Psoas muscle (tissue), 8 donors: ENCODE results near the gene MET. TPM values are rescaled to one million over a fixed set of nuclear protein-coding genes. Genes with fewer than 3 reads are reported as not detected.

Experiments
- ATAC-seq, 4 donors: fragments of 200-7000 bp; cut with Tn5 transposase; one replicate each; pipeline ENCODE4 v1.9.1; 2020; ENCODE audit warnings: moderate library complexity in 3 of 4, mild to moderate bottlenecking in 2 of 4
- DNase-seq, 2 donors: peaks; one replicate each; pipeline ENCODE4 v3.0.0-alpha.2; 2020
- H3K27ac ChIP-seq: fragments of 200-600 bp; one replicate; pipeline ENCODE4 v1.8.0; 2022
- H3K27me3 ChIP-seq, 3 donors: fragments of 200-600 bp in 1 of 3; one replicate each; pipeline versions ENCODE4 v1.6.1 to v1.8.0; 2013 to 2022; ENCODE audit warnings: low read length in 2 of 3, mild to moderate bottlenecking in 2 of 3, moderate library complexity in 1 of 3; ENCODE audit not compliant: insufficient read depth in 3 of 3
- H3K36me3 ChIP-seq, 2 donors: fragments of 200-600 bp in 1 of 2; one replicate each; pipeline versions ENCODE4 v1.6.1 to v1.8.0; 2013 to 2022; ENCODE audit warnings: low read depth in 1 of 2, mild to moderate bottlenecking in 1 of 2, moderate library complexity in 1 of 2; ENCODE audit not compliant: insufficient read depth in 1 of 2
- H3K4me1 ChIP-seq: fragments of 200-600 bp; one replicate; pipeline ENCODE4 v1.8.0; 2022
- H3K4me3 ChIP-seq: fragments of 200-600 bp; one replicate; pipeline ENCODE4 v1.8.0; 2022; ENCODE audit warnings: mild to moderate bottlenecking
- H3K9me3 ChIP-seq: fragments of 200-600 bp; one replicate; pipeline ENCODE4 v1.8.0; 2022
- CTCF ChIP-seq: fragments of 200-600 bp; IDR thresholded peaks from one replicate; pipeline ENCODE4 v1.8.0; 2022; ENCODE audit warnings: antibody characterized with exemption
- WGBS, 3 donors: extraction: QIAGEN DNeasy Blood & Tissue Kit; methylation state at CpG; one replicate each; pipeline versions ENCODE4 v1.1.6 to v1.1.7; 2013; 5-methylcytosine and 5-hydroxymethylcytosine counted together
- intact Hi-C, 2 donors: fragments of 100-400 bp; cut with DNase I; formaldehyde crosslinking; loops; one replicate each; pipeline versions ENCODE4 v1.11.0 to v1.14.2; 2022
- polyA plus RNA-seq, 3 donors: library from polyadenylated mRNA; stranded (reverse); fragments of 200-250 nt; gene quantifications; one replicate each; pipeline ENCODE4 v1.2.3, GENCODE V29; 2013
- total RNA-seq, 4 donors: library from RNA; stranded (reverse); fragmentation: NEBNext Ultra II Directional in 2 of 4; extraction: Animal tissue kit (Norgen Biotek cat#: 25700) in 2 of 4; gene quantifications; one replicate each; pipeline versions ENCODE4 v1.2.1 to v1.2.4, GENCODE V29; 2021 to 2023
- donor health status: healthy with polysubstance abuse.
- donor health status: DM: no; HTN: no; CAD: no; lungs with moderate emphysema.
- donor health status: Bipolar disorder and iron deficiency.
- donor health status: healthy.
- donor health status: DM: yes; HTN: yes; CAD: no.
- donor health status: DM: no; HTN: no; CAD: no.
- donor health status: DM: no; HTN: no; CAD: no.
- donor health status: DM: yes; HTN: yes; CAD: no.

Gene MET
- total and polyA plus RNA-seq, 7 donors: 5.9 to 84.1 (median 23.2) TPM

- H3K4me1 ChIP-seq: peaks cover 64% of the 10 kb centered on the region
- peaks cover 10 to 59% of the 10 kb centered on the region in 2 donors for H3K36me3 ChIP-seq
- DNase-seq: no peak
- ATAC-seq: no peak
- no peaks in the 10 kb centered on the region for H3K9me3 ChIP-seq
- TF ChIP-seq CTCF: no peak
- intact Hi-C loops: no loop called here
- no peak overlapping the region for H3K4me3 ChIP-seq
- H3K27me3 ChIP-seq: no peaks in the 10 kb centered on the region
- peak overlapping the region; percentile 57 for H3K27ac ChIP-seq
- 25 to 69% (median 31%) methylated on average over 1 of the region's 1 CpG for WGBS, 3 donors
These were observed 108.5 kb downstream of the MET start for GRCh38 chr7:116780521-116780920.

DNA sequence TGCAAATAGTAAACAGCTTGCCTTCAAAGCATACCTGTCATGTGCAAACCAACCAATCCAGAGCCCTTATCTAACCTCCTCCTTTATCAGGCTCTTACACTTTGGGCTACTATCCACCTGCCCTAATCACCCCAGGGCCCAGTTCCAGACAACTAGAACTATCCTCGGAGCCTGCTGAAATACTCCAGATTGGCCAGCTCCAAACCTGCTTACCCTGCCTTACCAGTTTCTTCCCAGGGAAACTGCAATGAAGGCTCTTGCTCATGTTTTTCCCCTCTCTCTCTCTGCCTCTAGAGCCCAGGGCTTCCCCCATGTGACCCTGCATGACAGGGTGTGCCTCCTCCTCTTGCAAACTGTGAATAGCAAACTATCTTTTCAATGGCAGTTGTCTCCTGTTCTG lies 109.0 kb downstream of the MET start:
- TF ChIP-seq CTCF: no peak
- peaks cover 63% of the 10 kb centered on the region for H3K4me1 ChIP-seq
- peaks cover 10 to 63% of the 10 kb centered on the region in 2 donors for H3K36me3 ChIP-seq
- peak overlapping the region; percentile 57 for H3K27ac ChIP-seq
- no peaks in the 10 kb centered on the region for H3K27me3 ChIP-seq
- intact Hi-C loops: no loop called here
- DNase-seq: no peak
- H3K4me3 ChIP-seq: no peak overlapping the region
- 29 to 44% (median 38%) methylated on average over 1 of the region's 1 CpG for WGBS, 3 donors
- no peaks in the 10 kb centered on the region for H3K9me3 ChIP-seq
- ATAC-seq: peak in 2 of 4 donors; percentile 9 to 28

DNA sequence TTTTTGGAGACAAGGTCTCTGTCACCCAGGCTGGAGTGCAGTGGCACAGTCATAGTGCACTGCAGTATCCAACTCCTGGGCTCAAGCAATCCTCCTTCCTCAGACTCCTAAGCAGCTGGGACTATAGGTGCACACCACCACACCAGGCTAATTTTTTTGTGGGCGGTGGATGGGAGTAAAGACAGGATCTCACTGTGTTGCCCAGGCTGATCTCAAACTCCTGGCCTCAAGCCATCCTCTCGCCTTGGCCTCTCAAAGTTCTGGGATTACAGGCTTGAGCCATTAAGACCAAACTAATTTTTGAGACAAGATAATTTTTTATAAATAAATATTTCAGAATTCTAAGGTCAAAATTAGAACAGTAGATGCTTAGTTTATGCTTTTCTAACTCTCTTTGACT lies 109.6 kb downstream of the MET start:
- no peak overlapping the region for H3K4me3 ChIP-seq
- H3K36me3 ChIP-seq: peaks cover 13 to 64% of the 10 kb centered on the region in 2 donors
- DNase-seq: no peak
- peak overlapping the region; percentile 27 for H3K27ac ChIP-seq
- WGBS, 3 donors: 51 to 75% (median 53%) methylated on average over 2 of the region's 2 CpGs
- H3K27me3 ChIP-seq: no peaks in the 10 kb centered on the region
- peaks cover 62% of the 10 kb centered on the region for H3K4me1 ChIP-seq
- H3K9me3 ChIP-seq: no peaks in the 10 kb centered on the region
- ATAC-seq: no peak
- TF ChIP-seq CTCF: no peak
- intact Hi-C loops: no loop called here

GRCh38 chr7:116782177-116782711 lies 110.2 kb downstream of the MET start:
- TF ChIP-seq CTCF: no peak
- Histone ChIP-seq H3K27ac (peak overlapping the region; percentile 27), H3K27me3 (no peaks in the 10 kb centered on the region), H3K36me3 (peaks cover 16 to 65% of the 10 kb centered on the region in 2 donors), H3K4me1 (peaks cover 61% of the 10 kb centered on the region), H3K4me3 (no peak overlapping the region), H3K9me3 (no peaks in the 10 kb centered on the region)
- ATAC-seq (peak in 3 of 4 donors; percentile 26 to 45 (median 39)), DNase-seq (no peak)
- intact Hi-C loops: no loop called here
- 0 to 20% (median 12%) methylated on average over 1 of the region's 1 CpG for WGBS, 3 donors

DNA sequence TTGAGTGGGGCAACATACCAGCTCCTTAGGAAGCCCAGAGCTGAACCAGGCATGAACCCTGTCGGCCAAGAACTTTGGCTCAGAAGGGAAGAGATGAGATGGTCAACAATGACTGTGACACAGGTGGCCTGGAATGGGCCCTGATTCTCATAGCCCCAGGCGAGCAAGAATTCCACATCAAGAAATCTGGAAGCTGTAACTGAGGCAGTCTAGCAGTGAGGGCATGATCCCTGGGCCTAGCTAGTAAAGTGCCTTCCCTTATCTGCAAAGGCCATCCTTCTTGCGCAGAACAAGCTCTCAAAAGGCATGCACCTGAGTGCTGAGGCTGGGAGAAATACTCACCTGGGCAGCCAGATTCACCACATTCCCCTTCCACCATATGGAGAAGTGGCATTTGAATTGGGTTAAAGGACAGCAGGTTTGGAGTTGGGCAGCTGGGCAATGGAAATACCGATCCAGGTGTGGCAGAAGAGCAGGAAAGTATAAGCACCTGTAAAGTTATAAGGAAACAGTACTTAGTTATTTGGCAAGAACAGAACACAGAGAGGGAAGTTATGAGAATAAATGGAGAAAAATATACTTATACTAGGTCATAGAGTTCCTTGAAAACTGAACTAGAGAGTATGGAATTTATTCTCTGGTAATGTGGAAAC lies 111.8 kb downstream of the MET start:
- intact Hi-C loops: no loop called here
- H3K27ac ChIP-seq: no peak overlapping the region
- H3K27me3 ChIP-seq: no peaks in the 10 kb centered on the region
- peaks cover 48% of the 10 kb centered on the region for H3K4me1 ChIP-seq
- DNase-seq (no peak), ATAC-seq (no peak)
- H3K4me3 ChIP-seq: no peak overlapping the region
- WGBS, 3 donors: 72 to 83% (median 78%) methylated on average over 4 of the region's 4 CpGs
- peaks cover 20 to 57% of the 10 kb centered on the region in 2 donors for H3K36me3 ChIP-seq
- H3K9me3 ChIP-seq: no peaks in the 10 kb centered on the region
- TF ChIP-seq CTCF: no peak
